GM18867 (cell line): ENCODE measurements around the gene MYEOV.

ENCODE experiments used
- ATAC-seq: cut with Tn5 transposase; IDR thresholded peaks from one replicate; pipeline ENCODE4 v1.9.1; 2021; ENCODE audit warnings: mild to moderate bottlenecking, moderate library complexity; ENCODE audit not compliant: unreplicated experiment

Gene MYEOV

GRCh38 chr11:69314555-69314954 is 20.6 kb downstream of the MYEOV start:
- no peak for ATAC-seq

DNA sequence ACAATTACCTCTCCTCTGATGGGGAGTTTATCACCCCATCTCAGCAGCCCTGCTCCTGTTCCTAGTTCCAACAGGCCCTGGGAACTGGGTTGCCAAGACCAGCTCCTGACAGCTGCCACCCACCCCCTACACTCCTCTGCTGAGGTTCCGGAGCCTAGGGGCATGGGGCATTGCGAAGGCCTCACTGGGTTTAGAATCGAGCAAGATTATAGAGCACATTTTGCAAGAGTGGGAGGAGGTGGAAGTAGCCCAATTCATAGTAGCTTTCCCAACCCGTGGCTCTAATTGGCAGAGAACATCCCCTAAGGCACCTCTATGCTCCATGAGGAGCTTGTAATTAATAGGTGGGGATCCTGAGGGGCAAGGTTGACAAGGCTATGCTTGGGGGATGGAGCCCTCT is 23.0 kb downstream of the MYEOV start:
- no peak for ATAC-seq

- no peak for ATAC-seq
Observed at GRCh38 chr11:69317401-69318092, 23.6 kb downstream of the MYEOV start.

- no peak for ATAC-seq
Observed at GRCh38 chr11:69318093-69318420, 24.1 kb downstream of the MYEOV start.

DNA sequence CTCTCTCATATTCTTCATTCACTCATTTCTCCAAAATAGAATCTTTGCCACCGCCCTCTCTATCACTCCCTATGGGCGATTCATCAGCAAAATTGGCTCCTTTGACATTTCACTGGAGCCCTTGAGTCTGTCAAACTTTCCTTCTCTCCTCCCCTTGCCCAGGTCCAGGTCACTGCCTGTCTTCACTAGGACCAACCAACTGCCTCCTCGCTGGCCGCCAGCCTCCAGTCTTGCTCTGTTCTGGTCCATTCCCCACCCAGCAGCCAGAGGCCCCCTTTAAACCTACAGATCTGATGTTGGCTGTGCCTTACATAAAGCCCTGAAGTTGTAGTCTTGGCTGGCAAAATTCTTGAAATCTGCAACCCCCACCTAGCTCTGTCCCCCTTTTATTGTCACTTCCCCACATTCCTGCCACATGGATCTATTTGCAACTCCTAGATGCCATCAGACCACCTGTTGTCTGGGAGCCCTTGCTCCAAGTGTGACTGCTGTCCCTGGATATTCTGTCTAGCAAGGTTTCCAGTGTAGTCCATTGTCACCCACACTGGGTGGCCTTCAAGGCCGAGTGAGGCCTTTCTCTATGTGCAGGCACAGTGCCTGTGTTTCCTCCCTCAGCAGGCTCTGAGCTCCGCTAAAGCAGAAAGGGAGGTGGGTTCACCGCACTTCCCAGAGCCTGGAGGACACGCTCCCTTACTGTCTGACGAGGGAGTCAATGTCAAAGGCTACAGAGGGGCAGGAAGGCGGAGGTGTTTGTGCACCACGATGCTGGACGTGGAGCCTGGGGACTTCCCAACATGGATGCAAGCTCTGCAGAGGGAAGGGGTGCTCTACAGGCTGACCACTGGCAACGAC is 25.5 kb downstream of the MYEOV start:
- ATAC-seq: no peak

DNA sequence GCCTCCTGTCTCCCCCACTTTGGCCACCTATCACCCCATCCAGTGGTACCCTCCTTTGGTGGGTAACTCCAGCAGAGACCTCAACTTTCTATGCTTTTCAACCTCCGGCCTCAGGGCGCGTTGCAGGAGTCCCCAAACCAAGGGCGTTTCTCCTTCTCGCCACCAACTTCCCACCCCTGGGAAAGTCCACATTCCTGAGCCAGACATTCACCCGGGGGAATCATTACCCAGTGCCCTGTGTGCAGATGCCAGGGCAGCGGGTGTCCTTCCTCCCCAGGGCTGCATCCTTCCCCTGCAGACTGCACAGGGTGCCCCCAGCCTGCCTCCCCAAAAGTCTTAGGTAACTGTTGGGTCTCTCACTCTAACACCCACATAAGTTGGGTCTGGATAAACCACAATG is 26.4 kb downstream of the MYEOV start:
- ATAC-seq: no peak

DNA sequence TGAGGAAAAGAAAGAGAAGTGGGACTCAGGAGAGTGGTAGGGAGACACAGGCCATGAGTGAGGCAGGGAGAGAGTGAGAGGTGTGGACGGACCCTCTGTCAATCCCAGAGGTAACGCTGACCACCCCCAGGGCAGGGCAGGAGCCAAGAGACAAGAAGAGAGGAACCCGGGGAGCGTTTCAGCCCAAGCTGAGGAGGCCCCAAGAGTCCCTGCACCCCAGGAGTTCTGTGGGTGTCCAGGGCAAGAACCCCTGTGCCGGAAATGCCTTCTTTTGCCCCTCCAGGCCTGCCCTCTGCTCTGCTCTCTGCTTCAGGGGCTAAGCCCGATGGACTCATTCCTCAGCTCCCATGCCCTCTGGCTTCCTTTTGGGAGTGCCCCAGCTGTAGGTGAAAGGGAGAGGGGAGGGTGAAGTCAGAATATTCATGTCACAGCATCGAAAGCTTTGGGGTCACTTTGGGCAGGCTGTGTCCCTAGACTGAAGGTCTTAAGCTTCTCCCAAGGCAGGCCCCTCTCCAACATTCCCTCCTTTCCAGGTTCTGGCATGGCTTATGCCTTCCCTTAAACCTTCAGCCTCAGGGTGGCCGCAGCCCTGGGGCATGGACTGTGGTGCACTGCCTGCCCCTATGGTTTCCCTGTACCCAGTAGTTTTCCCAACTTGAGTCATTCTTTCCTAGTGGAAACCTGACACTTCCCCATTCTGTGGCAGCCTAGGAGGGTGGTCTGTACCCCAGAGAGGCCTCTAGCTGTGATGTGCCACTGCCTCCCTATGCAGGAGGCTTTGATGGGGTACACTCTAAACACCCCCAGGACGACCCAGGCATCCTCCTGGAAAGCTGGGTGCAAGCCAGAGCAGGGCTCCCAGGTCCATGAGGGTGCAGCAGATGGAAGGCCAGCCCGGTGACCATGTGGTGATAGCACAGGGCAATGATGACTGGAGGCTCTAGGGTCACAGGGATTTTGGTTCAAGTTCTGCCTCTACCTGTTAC is 27.1 kb downstream of the MYEOV start:
- ATAC-seq: no peak

- ATAC-seq: no peak
Observed at GRCh38 chr11:69321877-69322361, 28.0 kb downstream of the MYEOV start.

GRCh38 chr11:69325446-69325845 is 31.5 kb downstream of the MYEOV start:
- ATAC-seq: no peak

DNA sequence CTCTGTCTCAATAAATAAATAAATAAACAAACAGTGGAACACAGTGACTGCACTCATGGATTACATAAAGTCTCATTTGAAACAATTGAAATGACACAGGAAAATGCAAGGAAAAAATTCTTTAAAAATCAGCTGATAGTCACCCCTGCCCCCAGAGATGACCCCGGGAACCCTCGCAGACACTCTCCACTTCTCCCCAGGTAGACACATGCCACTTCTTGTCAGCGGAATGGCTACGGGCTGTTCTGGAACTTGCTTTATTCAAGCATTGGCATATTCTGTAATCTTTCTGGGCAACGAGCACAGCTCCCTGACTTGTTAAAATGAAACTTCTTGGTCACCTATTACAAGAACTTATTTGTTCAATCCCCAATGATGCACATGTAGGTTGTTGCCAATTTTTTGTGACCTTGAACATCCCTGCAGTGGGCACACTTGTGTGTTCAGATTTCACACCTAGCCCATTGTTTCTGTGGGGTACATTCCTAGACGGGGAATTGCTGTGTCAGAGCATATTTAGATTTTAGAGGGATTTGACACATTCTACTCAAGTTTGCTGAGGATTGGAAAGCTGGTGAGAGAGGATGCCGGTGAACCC is 32.8 kb downstream of the MYEOV start:
- ATAC-seq: no peak

DNA sequence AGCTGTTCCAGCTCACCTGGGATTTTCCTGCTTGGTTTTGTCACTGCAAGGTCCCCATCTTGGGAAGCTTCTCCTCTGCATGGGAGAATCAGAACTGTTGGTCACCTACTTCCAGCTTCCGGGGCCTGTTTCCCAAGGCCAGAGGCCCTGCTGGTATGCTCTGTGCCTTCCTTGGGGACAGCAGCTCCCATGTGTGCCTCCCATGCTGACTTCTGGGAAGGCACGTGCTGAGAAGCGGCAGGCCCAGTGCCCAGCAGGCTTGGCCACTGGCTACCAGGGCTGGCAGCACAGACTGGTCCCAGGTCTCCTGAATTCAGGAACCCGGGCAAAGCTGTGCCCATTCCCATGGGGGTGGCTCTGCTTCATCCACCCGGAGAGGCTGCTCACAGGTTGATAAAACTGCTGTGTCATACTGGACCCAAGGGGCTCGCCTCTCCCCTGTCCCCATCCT is 33.8 kb downstream of the MYEOV start:
- no peak for ATAC-seq

DNA sequence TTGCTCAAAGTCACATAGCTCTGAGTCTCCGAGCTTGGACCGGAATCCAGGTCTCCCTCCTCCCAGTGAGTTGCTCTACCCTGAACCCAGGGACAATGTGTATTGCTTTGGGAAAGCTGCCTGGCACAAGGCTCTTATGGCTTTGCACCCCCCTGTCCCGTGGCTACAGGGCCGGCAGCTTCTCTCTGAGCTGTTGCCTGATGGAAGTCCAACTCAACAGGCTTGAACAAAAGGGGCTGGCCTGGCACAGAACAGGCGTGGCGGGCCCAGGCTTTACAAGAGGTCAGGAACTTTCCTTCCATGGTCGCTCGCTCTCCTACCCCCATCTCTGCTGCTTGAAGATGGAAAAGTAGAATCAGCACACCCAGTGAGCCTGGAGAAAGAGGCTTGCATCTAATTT is 34.3 kb downstream of the MYEOV start:
- ATAC-seq: no peak

DNA sequence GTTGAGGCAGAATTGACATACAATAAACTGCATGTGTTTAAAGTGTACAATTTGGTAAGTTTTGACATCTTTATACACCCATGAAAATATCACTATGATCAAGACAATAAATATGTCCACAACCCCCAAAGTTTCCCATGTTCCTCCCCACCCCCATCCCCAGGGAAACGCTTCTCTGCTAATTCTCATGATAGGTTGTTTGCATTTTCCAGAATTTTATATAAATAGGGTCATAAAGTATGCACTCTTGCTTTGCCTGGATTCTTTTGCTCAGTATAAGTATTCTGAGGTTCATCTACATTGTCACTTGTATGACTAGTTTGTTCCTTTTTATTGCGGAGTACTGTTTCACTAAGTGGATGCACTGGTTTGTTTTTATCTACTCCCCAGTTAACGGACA is 35.6 kb downstream of the MYEOV start:
- ATAC-seq: no peak

GRCh38 chr11:69330330-69330729 is 36.4 kb downstream of the MYEOV start:
- ATAC-seq: no peak

GRCh38 chr11:69333149-69333710 is 39.3 kb downstream of the MYEOV start:
- no peak for ATAC-seq

GRCh38 chr11:69333879-69334278 is 39.9 kb downstream of the MYEOV start:
- ATAC-seq: no peak

DNA sequence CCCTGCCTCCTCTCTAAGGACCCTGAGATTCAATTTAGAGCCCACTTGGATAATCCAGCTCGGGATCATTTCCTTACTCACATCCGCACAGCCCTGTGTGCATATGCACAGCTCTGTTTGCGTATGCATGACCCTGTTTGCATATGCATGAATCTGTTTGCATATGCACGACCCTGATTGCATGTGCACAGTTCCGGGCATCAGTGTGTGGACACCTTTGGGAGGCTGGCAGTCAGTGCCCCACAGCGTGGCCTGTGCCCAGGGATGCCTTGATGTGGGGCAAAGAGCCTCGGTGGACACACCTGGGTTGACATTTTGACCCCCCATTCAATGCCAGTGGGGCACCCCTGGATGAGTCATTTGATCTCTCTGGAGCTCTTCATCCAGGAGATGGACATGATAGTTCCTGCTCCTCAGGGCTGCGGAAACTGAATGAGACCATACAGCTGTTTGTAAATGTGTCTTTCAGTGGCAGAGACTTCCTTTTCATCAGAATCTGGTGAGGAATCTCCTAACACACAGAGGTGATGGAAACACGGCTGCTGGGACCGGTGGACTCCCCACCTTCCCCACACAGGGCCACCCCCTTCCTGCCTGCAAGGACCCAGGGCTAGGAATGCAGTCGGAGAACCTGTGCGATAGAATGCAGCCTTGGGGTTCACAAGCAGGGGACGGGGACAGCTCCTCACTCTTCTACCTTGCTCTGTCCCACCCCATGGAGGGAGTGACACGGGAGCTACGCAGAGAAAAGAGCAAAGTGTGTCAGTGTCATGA is 41.2 kb downstream of the MYEOV start:
- ATAC-seq: no peak

- no peak for ATAC-seq
Observed at GRCh38 chr11:69335781-69336405, 41.9 kb downstream of the MYEOV start.

DNA sequence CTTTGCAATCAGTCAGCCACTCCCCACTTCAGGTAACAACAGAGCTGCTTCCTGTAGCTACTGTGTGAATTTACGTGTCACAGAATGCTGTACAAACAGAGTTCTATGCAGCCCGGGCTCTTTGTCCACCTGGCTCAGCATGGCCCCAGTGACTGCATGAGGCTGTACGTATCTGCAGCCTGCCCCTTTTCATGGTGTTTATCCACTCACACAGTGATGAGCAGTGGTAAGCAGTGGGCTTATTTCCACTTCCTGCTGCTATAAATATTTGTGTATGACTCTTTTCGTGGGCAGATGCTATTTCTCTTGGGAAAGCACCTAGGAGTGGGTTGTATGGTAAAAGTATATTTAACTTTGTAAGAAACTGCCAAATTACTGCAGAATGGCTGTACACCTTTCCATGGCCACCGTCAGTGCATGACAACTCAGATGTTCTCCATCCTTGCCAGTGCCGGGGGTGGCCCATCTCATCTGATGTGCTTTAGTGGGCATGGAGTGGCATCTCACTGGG is 43.3 kb downstream of the MYEOV start:
- ATAC-seq: peak; percentile 60
